PC-3 (cell line): ENCODE measurements around the gene HAUS1. TPM values are rescaled to one million over a fixed set of nuclear protein-coding genes. Genes with fewer than 3 reads are reported as not detected.

Source experiments
- ATAC-seq: fragments of 200-7000 bp; cut with Tn5 transposase; 2 replicates; pipeline ENCODE4 v1.9.1; 2020; ENCODE audit warnings: mild to moderate bottlenecking, moderate library complexity
- BruUV-seq: library from RNA; stranded (reverse); fragments of 400-500 nt; replicated peaks from 2 replicates; lab custom pipeline; 2021; lab: Mats Ljungman, UMichigan
- CTCF ChIA-PET: fragments of 300-600 bp; sonication (Branson Sonifier 250); formaldehyde crosslinking; loops from one replicate; lab custom pipeline; 2022; ENCODE audit warnings: antibody characterized with exemption; lab: Charles Lee
- POLR2A ChIA-PET: fragments of 300-600 bp; sonication (Branson Sonifier 250); formaldehyde crosslinking; loops from one replicate; lab custom pipeline; 2022; ENCODE audit warnings: antibody characterized with exemption; ENCODE audit not compliant: unreplicated experiment; lab: Charles Lee
- DNase-seq: peaks from one replicate; pipeline ENCODE4 v3.0.0-alpha.2; 2015
- H2AFZ ChIP-seq: fragments of 300-600 bp; sonication (generic); 2 replicates; pipeline ENCODE4 v1.6.0; 2016; ENCODE audit warnings: antibody characterized with exemption, low read length
- H3F3A ChIP-seq: fragments of 300-600 bp; sonication (generic); one replicate; pipeline ENCODE4 v1.6.0; 2017; ENCODE audit warnings: antibody characterized with exemption, low read length, control low read depth, mild to moderate bottlenecking; ENCODE audit not compliant: unreplicated experiment
- H3K27ac ChIP-seq: fragments of 300-600 bp; sonication (generic); 2 replicates; pipeline ENCODE4 v1.5.1; 2016; ENCODE audit warnings: mild to moderate bottlenecking, low read length
- H3K27me3 ChIP-seq: fragments of 300-600 bp; sonication (generic); 2 replicates; pipeline ENCODE4 v1.6.1; 2016; ENCODE audit warnings: low read length, mixed read lengths
- H3K36me3 ChIP-seq: fragments of 300-600 bp; sonication (generic); 2 replicates; pipeline ENCODE4 v1.6.1; 2016; ENCODE audit warnings: low read depth, mixed run types, low read length, mixed read lengths
- H3K4me1 ChIP-seq: fragments of 300-600 bp; sonication (generic); 2 replicates; pipeline ENCODE4 v1.5.1; 2016; ENCODE audit warnings: low read length; ENCODE audit not compliant: insufficient read depth
- H3K4me2 ChIP-seq: fragments of 300-600 bp; sonication (generic); 2 replicates; pipeline ENCODE4 v1.6.0; 2016; ENCODE audit warnings: low read length
- H3K4me3 ChIP-seq: fragments of 300-600 bp; sonication (generic); 2 replicates; pipeline ENCODE4 v1.5.1; 2016; ENCODE audit warnings: mild to moderate bottlenecking, low read length, mixed read lengths
- H3K79me2 ChIP-seq: fragments of 300-600 bp; sonication (generic); 2 replicates; pipeline ENCODE4 v1.6.1; 2017; ENCODE audit warnings: low read length, mixed read lengths
- H3K9ac ChIP-seq: fragments of 300-600 bp; sonication (generic); 2 replicates; pipeline ENCODE4 v1.6.0; 2016; ENCODE audit warnings: mild to moderate bottlenecking, low read length
- H3K9me2 ChIP-seq: fragments of 300-600 bp; sonication (generic); replicated peaks from 2 replicates; pipeline ENCODE4 v1.6.1; 2016; ENCODE audit warnings: mixed run types, low read length, mixed read lengths
- H3K9me3 ChIP-seq: fragments of 300-600 bp; sonication (generic); 2 replicates; pipeline ENCODE4 v1.6.1; 2016; ENCODE audit warnings: low read length, mixed read lengths
- H4K20me1 ChIP-seq: fragments of 300-600 bp; sonication (generic); 2 replicates; pipeline ENCODE4 v1.6.1; 2016; ENCODE audit warnings: low read length, mixed read lengths
- CTCF ChIP-seq: fragments of 300-600 bp; sonication (generic); conservative IDR thresholded peaks from 2 replicates; pipeline ENCODE4 v1.5.1; 2017; ENCODE audit warnings: antibody characterized with exemption, low read depth, mild to moderate bottlenecking, low read length
- EZH2 ChIP-seq: fragments of 300-600 bp; sonication (generic); IDR thresholded peaks from one replicate; pipeline ENCODE4 v1.6.1; 2017; ENCODE audit warnings: antibody characterized with exemption, mild to moderate bottlenecking, low read length; ENCODE audit not compliant: unreplicated experiment
- EZH2phosphoT487 ChIP-seq: fragments of 300-600 bp; sonication (generic); IDR thresholded peaks from 2 replicates; pipeline ENCODE4 v1.6.1; 2018; ENCODE audit warnings: mild to moderate bottlenecking, antibody characterized with exemption, low read length, borderline replicate concordance
- intact Hi-C: fragments of 100-400 bp; cut with micrococcal nuclease; formaldehyde crosslinking; loops from 2 replicates; pipeline ENCODE4 v1.9.0; 2023
- total RNA-seq: library from RNA; depleted of rRNA; stranded (reverse); fragments of >200 nt; gene quantifications from 2 replicates; pipeline ENCODE4 v1.2.3, GENCODE V29; 2014

HAUS1 gene
- total RNA-seq, 1 experiment from 2014 or later = 17.7 TPM

GRCh38 chr18:46152808-46153617 lies 48.8 kb downstream of the HAUS1 start:
- peak overlapping the region; percentile 83 for H3K27ac ChIP-seq
- H3K9me2 ChIP-seq = no peaks in the 10 kb centered on the region
- TF ChIP-seq EZH2 (no peak), CTCF (no peak), EZH2phosphoT487 (no peak)
- DNase-seq = peak; percentile 68
- no peaks in the 10 kb centered on the region for H3K36me3 ChIP-seq
- intact Hi-C loops = loop anchor here (1.0 kb wide), 1 partner anchor 20 kb away; no protein-coding TSS in a partner anchor
- peak; percentile 81 for ATAC-seq
- H3K9me3 ChIP-seq = no peaks in the 10 kb centered on the region
- ChIA-PET POLR2A (interaction anchor here (1.0 kb wide), 1 partner anchor 21 kb away, joined by 11 read pairs; a partner anchor contains a TSS), CTCF (interaction anchor here (0.6 to 2.0 kb wide), 2 partner anchors 20 to 359 kb away, joined by 5 to 10 read pairs; a partner anchor contains a TSS)
- no peaks in the 10 kb centered on the region for H3K27me3 ChIP-seq
- peak overlapping the region; percentile 22; the same call in 1 of the 2 replicates for H3K9ac ChIP-seq
- H3F3A ChIP-seq = no peaks in the 10 kb centered on the region
- H3K4me1 ChIP-seq = peaks cover 28% of the 10 kb centered on the region
- no peaks in the 10 kb centered on the region for H4K20me1 ChIP-seq
- peak overlapping the region; percentile 83 for H3K4me2 ChIP-seq
- H3K4me3 ChIP-seq = peak overlapping the region; percentile 52
- BruUV-seq = no TSS peak
- H2AFZ ChIP-seq = peak overlapping the region; percentile 50; the same call in 1 of the 2 replicates
- H3K79me2 ChIP-seq = no peaks in the 10 kb centered on the region

DNA sequence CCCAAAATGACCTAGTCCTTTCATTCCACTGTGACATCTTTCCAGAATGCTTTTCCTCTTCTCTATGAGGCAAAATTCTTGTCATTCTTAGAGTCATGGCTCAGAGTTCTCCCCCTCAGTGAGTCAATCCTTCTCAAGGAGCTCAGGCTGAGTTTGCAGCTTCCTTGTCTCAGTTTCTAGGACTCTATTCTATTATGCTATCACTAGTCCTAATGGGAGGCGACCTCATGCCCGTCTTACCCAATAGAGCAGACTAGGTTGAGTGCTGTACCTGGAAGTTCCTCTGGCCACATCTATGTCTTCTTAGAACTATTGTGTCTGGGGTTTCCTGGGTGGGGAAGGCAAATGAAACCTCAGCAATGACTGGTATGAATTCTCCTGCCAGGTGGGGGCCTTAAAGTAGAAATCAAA lies 51.5 kb downstream of the HAUS1 start:
- Histone ChIP-seq H4K20me1 (no peaks in the 10 kb centered on the region), H2AFZ (no peak overlapping the region), H3K4me3 (no peak overlapping the region), H3K9me2 (no peaks in the 10 kb centered on the region), H3K9me3 (no peaks in the 10 kb centered on the region), H3K4me2 (0 out of 2 replicates have a peak overlapping the region, but pooled peaks have one; percentile 46), H3K27ac (0 out of 2 replicates have a peak overlapping the region, but pooled peaks have one; percentile 13), H3F3A (no peaks in the 10 kb centered on the region), H3K79me2 (no peaks in the 10 kb centered on the region), H3K4me1 (peaks cover 28% of the 10 kb centered on the region), H3K27me3 (no peaks in the 10 kb centered on the region), H3K9ac (no peak overlapping the region), H3K36me3 (no peaks in the 10 kb centered on the region)
- intact Hi-C loops = no loop called here
- CTCF ChIA-PET = no interaction called here
- no peak for TF ChIP-seq EZH2
- TF ChIP-seq CTCF = no peak
- no peak for TF ChIP-seq EZH2phosphoT487
- POLR2A ChIA-PET = interaction anchor here (1.0 kb wide), 1 partner anchor 17 kb away, joined by 5 read pairs; no protein-coding TSS in a partner anchor
- ATAC-seq = peak; percentile 13
- BruUV-seq = no TSS peak
- peak; percentile 66 for DNase-seq
